Neuron (in vitro differentiated cells): ENCODE measurements around the gene BNC2.

ENCODE experiments used
- H2AFZ ChIP-seq: one replicate; pipeline ENCODE4 v1.6.1; 2013; ENCODE audit warnings: low read depth, mild to moderate bottlenecking, inconsistent platforms, low read length, moderate library complexity
- H3K27me3 ChIP-seq: one replicate; pipeline ENCODE4 v1.6.1; 2013; ENCODE audit warnings: low read length; ENCODE audit not compliant: insufficient read depth
- H3K36me3 ChIP-seq: one replicate; pipeline ENCODE4 v1.6.1; 2013; ENCODE audit warnings: low read length; ENCODE audit not compliant: insufficient read depth
- H3K4me1 ChIP-seq: one replicate; pipeline ENCODE4 v1.6.1; 2013; ENCODE audit warnings: low read length; ENCODE audit not compliant: insufficient read depth
- H3K4me3 ChIP-seq: 2 replicates; pipeline ENCODE4 v1.5.1; 2013; ENCODE audit warnings: mild to moderate bottlenecking, low read length, moderate library complexity
- H3K9me3 ChIP-seq: one replicate; pipeline ENCODE4 v1.6.1; 2013; ENCODE audit warnings: low read length

BNC2 gene

GRCh38 chr9:16369427-16369826, 501.0 kb downstream of the BNC2 start:
- Histone ChIP-seq H3K27me3 (no peaks in the 10 kb centered on the region), H3K4me1 (no peaks in the 10 kb centered on the region), H3K9me3 (no peaks in the 10 kb centered on the region), H2AFZ (no peak overlapping the region), H3K4me3 (no peak overlapping the region), H3K36me3 (no peaks in the 10 kb centered on the region)

- H3K4me1 ChIP-seq, result no peaks in the 10 kb centered on the region
- H3K9me3 ChIP-seq, result no peaks in the 10 kb centered on the region
- no peaks in the 10 kb centered on the region for H3K27me3 ChIP-seq
- H3K4me3 ChIP-seq, result no peak overlapping the region
- H2AFZ ChIP-seq, result no peak overlapping the region
- H3K36me3 ChIP-seq, result no peaks in the 10 kb centered on the region
Measured at GRCh38 chr9:16368237-16369087, 502.0 kb downstream of the BNC2 start.

GRCh38 chr9:16367605-16368231, 502.8 kb downstream of the BNC2 start:
- no peaks in the 10 kb centered on the region for H3K27me3 ChIP-seq
- H2AFZ ChIP-seq, result no peak overlapping the region
- H3K4me1 ChIP-seq, result no peaks in the 10 kb centered on the region
- H3K9me3 ChIP-seq, result no peaks in the 10 kb centered on the region
- H3K36me3 ChIP-seq, result no peaks in the 10 kb centered on the region
- H3K4me3 ChIP-seq, result no peak overlapping the region

- Histone ChIP-seq H3K9me3 (no peaks in the 10 kb centered on the region), H3K27me3 (no peaks in the 10 kb centered on the region), H3K36me3 (no peaks in the 10 kb centered on the region), H3K4me1 (no peaks in the 10 kb centered on the region), H2AFZ (no peak overlapping the region), H3K4me3 (no peak overlapping the region)
Measured at GRCh38 chr9:16364347-16364746, 506.1 kb downstream of the BNC2 start.

- no peaks in the 10 kb centered on the region for H3K27me3 ChIP-seq
- H3K4me1 ChIP-seq, result no peaks in the 10 kb centered on the region
- no peak overlapping the region for H3K4me3 ChIP-seq
Measured at GRCh38 chr9:16363916-16364315, 506.6 kb downstream of the BNC2 start.

GRCh38 chr9:16363073-16363781, 507.2 kb downstream of the BNC2 start:
- Histone ChIP-seq H3K36me3 (no peaks in the 10 kb centered on the region), H3K9me3 (no peaks in the 10 kb centered on the region), H3K4me3 (no peak overlapping the region), H3K27me3 (no peaks in the 10 kb centered on the region), H3K4me1 (no peaks in the 10 kb centered on the region), H2AFZ (no peak overlapping the region)

More at GRCh38 chr9:16363916-16364315, 506.6 kb downstream of the BNC2 start:
- Histone ChIP-seq H2AFZ (no peak overlapping the region), H3K9me3 (no peaks in the 10 kb centered on the region), H3K36me3 (no peaks in the 10 kb centered on the region)

- Histone ChIP-seq H3K4me1 (no peaks in the 10 kb centered on the region), H3K27me3 (no peaks in the 10 kb centered on the region), H3K36me3 (no peaks in the 10 kb centered on the region), H3K9me3 (no peaks in the 10 kb centered on the region), H3K4me3 (no peak overlapping the region), H2AFZ (no peak overlapping the region)
Measured at GRCh38 chr9:16361939-16362338, 508.5 kb downstream of the BNC2 start.

- H3K36me3 ChIP-seq, result no peaks in the 10 kb centered on the region
- no peaks in the 10 kb centered on the region for H3K4me1 ChIP-seq
Measured at GRCh38 chr9:16361118-16361517, 509.4 kb downstream of the BNC2 start.

GRCh38 chr9:16360247-16360646, 510.2 kb downstream of the BNC2 start:
- H3K27me3 ChIP-seq, result no peaks in the 10 kb centered on the region
- no peaks in the 10 kb centered on the region for H3K4me1 ChIP-seq
- no peak overlapping the region for H2AFZ ChIP-seq
- no peaks in the 10 kb centered on the region for H3K9me3 ChIP-seq
- H3K4me3 ChIP-seq, result no peak overlapping the region
- no peaks in the 10 kb centered on the region for H3K36me3 ChIP-seq

More at GRCh38 chr9:16361118-16361517, 509.4 kb downstream of the BNC2 start:
- Histone ChIP-seq H3K4me3 (no peak overlapping the region), H3K27me3 (no peaks in the 10 kb centered on the region), H3K9me3 (no peaks in the 10 kb centered on the region), H2AFZ (no peak overlapping the region)
